ENCODE results near the gene SCD5.

Gene SCD5

GRCh38 chr4:82809619-82810018 lies 11.0 kb upstream of the SCD5 start:
- Histone ChIP-seq H3K4me1 (ENCODE audit: insufficient read depth, low read length) (peaks cover 8% of the 10 kb centered on the region; the same call in 1 of the 2 replicates), H3K36me3 (ENCODE audit: insufficient read depth, low read length) (no peaks in the 10 kb centered on the region), H3K9ac (ENCODE audit: low read depth, low read length) (no peak overlapping the region), H3K9me3 (ENCODE audit: control insufficient read depth, insufficient read depth, low read length) (no peaks in the 10 kb centered on the region)

GRCh38 chr4:82803746-82804145 lies 5.2 kb upstream of the SCD5 start:
- Histone ChIP-seq H3K36me3 (ENCODE audit: insufficient read depth, low read length) (no peaks in the 10 kb centered on the region), H3K4me1 (ENCODE audit: insufficient read depth, low read length) (no peaks in the 10 kb centered on the region), H3K9me3 (ENCODE audit: control insufficient read depth, insufficient read depth, low read length) (no peaks in the 10 kb centered on the region), H3K9ac (ENCODE audit: low read depth, low read length) (no peak overlapping the region)

- no peaks in the 10 kb centered on the region for H3K36me3 ChIP-seq (ENCODE audit: insufficient read depth, low read length)
- H3K9me3 ChIP-seq (ENCODE audit: control insufficient read depth, insufficient read depth, low read length) = no peaks in the 10 kb centered on the region
- H3K9ac ChIP-seq (ENCODE audit: low read depth, low read length) = no peak overlapping the region
- H3K4me1 ChIP-seq (ENCODE audit: insufficient read depth, low read length) = no peaks in the 10 kb centered on the region
Measured at GRCh38 chr4:82802911-82803310, 4.3 kb upstream of the SCD5 start.

GRCh38 chr4:82801910-82802521 lies 3.4 kb upstream of the SCD5 start:
- Histone ChIP-seq H3K9ac (ENCODE audit: low read depth, low read length) (no peak overlapping the region), H3K4me1 (ENCODE audit: insufficient read depth, low read length) (no peaks in the 10 kb centered on the region), H3K9me3 (ENCODE audit: control insufficient read depth, insufficient read depth, low read length) (no peaks in the 10 kb centered on the region), H3K36me3 (ENCODE audit: insufficient read depth, low read length) (no peaks in the 10 kb centered on the region)

GRCh38 chr4:82799006-82799881 lies 648 bp upstream of the SCD5 start:
- no peaks in the 10 kb centered on the region for H3K36me3 ChIP-seq (ENCODE audit: insufficient read depth, low read length)
- peaks cover 4% of the 10 kb centered on the region; the same call in 1 of the 2 replicates for H3K4me1 ChIP-seq (ENCODE audit: insufficient read depth, low read length)
- H3K9ac ChIP-seq (ENCODE audit: low read depth, low read length) = peak overlapping the region; percentile 69
- H3K9me3 ChIP-seq (ENCODE audit: control insufficient read depth, insufficient read depth, low read length) = no peaks in the 10 kb centered on the region

- Histone ChIP-seq H3K9ac (ENCODE audit: low read depth, low read length) (peak overlapping the region; percentile 69; the same call in 1 of the 2 replicates), H3K4me1 (ENCODE audit: insufficient read depth, low read length) (peaks cover 4% of the 10 kb centered on the region; the same call in 1 of the 2 replicates), H3K36me3 (ENCODE audit: insufficient read depth, low read length) (no peaks in the 10 kb centered on the region), H3K9me3 (ENCODE audit: control insufficient read depth, insufficient read depth, low read length) (no peaks in the 10 kb centered on the region)
Measured at GRCh38 chr4:82797405-82798111, 1.0 kb downstream of the SCD5 start.

GRCh38 chr4:82797040-82797404 lies 1.6 kb downstream of the SCD5 start:
- H3K36me3 ChIP-seq (ENCODE audit: insufficient read depth, low read length) = no peaks in the 10 kb centered on the region
- H3K4me1 ChIP-seq (ENCODE audit: insufficient read depth, low read length) = peaks cover 4% of the 10 kb centered on the region; the same call in 1 of the 2 replicates
- H3K9me3 ChIP-seq (ENCODE audit: control insufficient read depth, insufficient read depth, low read length) = no peaks in the 10 kb centered on the region
- peak overlapping the region; percentile 69; the same call in 1 of the 2 replicates for H3K9ac ChIP-seq (ENCODE audit: low read depth, low read length)

GRCh38 chr4:82792912-82793649 lies 5.5 kb downstream of the SCD5 start:
- H3K36me3 ChIP-seq (ENCODE audit: insufficient read depth, low read length) = no peaks in the 10 kb centered on the region
- H3K4me1 ChIP-seq (ENCODE audit: insufficient read depth, low read length) = peaks cover 4% of the 10 kb centered on the region; the same call in 1 of the 2 replicates
- H3K9me3 ChIP-seq (ENCODE audit: control insufficient read depth, insufficient read depth, low read length) = no peaks in the 10 kb centered on the region
- no peak overlapping the region for H3K9ac ChIP-seq (ENCODE audit: low read depth, low read length)

GRCh38 chr4:82791179-82791578 lies 7.4 kb downstream of the SCD5 start:
- Histone ChIP-seq H3K9ac (ENCODE audit: low read depth, low read length) (no peak overlapping the region), H3K36me3 (ENCODE audit: insufficient read depth, low read length) (no peaks in the 10 kb centered on the region), H3K9me3 (ENCODE audit: control insufficient read depth, insufficient read depth, low read length) (no peaks in the 10 kb centered on the region), H3K4me1 (ENCODE audit: insufficient read depth, low read length) (peaks cover 5% of the 10 kb centered on the region; the same call in 1 of the 2 replicates)

- Histone ChIP-seq H3K36me3 (ENCODE audit: insufficient read depth, low read length) (no peaks in the 10 kb centered on the region), H3K4me1 (ENCODE audit: insufficient read depth, low read length) (peaks cover 14% of the 10 kb centered on the region), H3K9ac (ENCODE audit: low read depth, low read length) (no peak overlapping the region), H3K9me3 (ENCODE audit: control insufficient read depth, insufficient read depth, low read length) (no peaks in the 10 kb centered on the region)
Measured at GRCh38 chr4:82790060-82790660, 8.4 kb downstream of the SCD5 start.

GRCh38 chr4:82789025-82789776 lies 9.4 kb downstream of the SCD5 start:
- H3K4me1 ChIP-seq (ENCODE audit: insufficient read depth, low read length) = peaks cover 23% of the 10 kb centered on the region
- no peaks in the 10 kb centered on the region for H3K36me3 ChIP-seq (ENCODE audit: insufficient read depth, low read length)
- H3K9ac ChIP-seq (ENCODE audit: low read depth, low read length) = no peak overlapping the region
- H3K9me3 ChIP-seq (ENCODE audit: control insufficient read depth, insufficient read depth, low read length) = no peaks in the 10 kb centered on the region

- Histone ChIP-seq H3K9ac (ENCODE audit: low read depth, low read length) (no peak overlapping the region), H3K36me3 (ENCODE audit: insufficient read depth, low read length) (no peaks in the 10 kb centered on the region), H3K9me3 (ENCODE audit: control insufficient read depth, insufficient read depth, low read length) (no peaks in the 10 kb centered on the region), H3K4me1 (ENCODE audit: insufficient read depth, low read length) (peaks cover 28% of the 10 kb centered on the region)
Measured at GRCh38 chr4:82787342-82787741, 11.3 kb downstream of the SCD5 start.

- H3K9me3 ChIP-seq (ENCODE audit: control insufficient read depth, insufficient read depth, low read length) = no peaks in the 10 kb centered on the region
- H3K9ac ChIP-seq (ENCODE audit: low read depth, low read length) = no peak overlapping the region
- peaks cover 33% of the 10 kb centered on the region for H3K4me1 ChIP-seq (ENCODE audit: insufficient read depth, low read length)
- H3K36me3 ChIP-seq (ENCODE audit: insufficient read depth, low read length) = no peaks in the 10 kb centered on the region
Measured at GRCh38 chr4:82786828-82787227, 11.8 kb downstream of the SCD5 start.

All from ES-I3 (cell line).